HEK293 (cell line): ENCODE data around the gene PRKG1.
A peak's percentile ranks its signal among the peaks of the same experiment; 100 is the strongest.
"Not testable (repeated sequence)": the region's sequence is repeated elsewhere in the genome, so short reads cannot be mapped to it uniquely, and the experiment has no call there.

Experiments
- CTCF ChIA-PET: fragments of 350-600 bp; formaldehyde crosslinking; extraction: SDS; loops from one replicate; lab custom pipeline; 2021; ENCODE audit warnings: antibody characterized with exemption; lab: Yijun Ruan, JAX
- POLR2A ChIA-PET: fragments of 300-600 bp; formaldehyde crosslinking; extraction: SDS; loops from one replicate; lab custom pipeline; 2020; ENCODE audit warnings: antibody characterized with exemption, inconsistent platforms; lab: Yijun Ruan, JAX
- H3K27ac ChIP-seq: fragments of 200-500 bp; sonication (Bioruptor generic); 2 replicates; pipeline ENCODE4 v1.5.1; 2014; ENCODE audit warnings: low read depth, low read length, control low read depth, inconsistent platforms; ENCODE audit errors: extremely low read depth
- H3K36me3 ChIP-seq, 2 experiments: fragments of 200-500 bp in 1 of 2; sonication (Bioruptor generic) in 1 of 2; 1 replicate in 1 of 2; 2 replicates in 1 of 2; pipeline ENCODE4 v1.5.1; 2014 to 2017; ENCODE audit warnings: inconsistent platforms in 2 of 2, low read length in 2 of 2; ENCODE audit not compliant: control insufficient read depth in 2 of 2, insufficient read depth in 1 of 2
- H3K4me1 ChIP-seq: fragments of 200-500 bp; sonication (Bioruptor generic); 2 replicates; pipeline ENCODE4 v1.5.1; 2014; ENCODE audit warnings: mild to moderate bottlenecking, low read length, inconsistent platforms; ENCODE audit not compliant: control insufficient read depth, insufficient read depth
- H3K4me3 ChIP-seq: 2 replicates; pipeline ENCODE4 v1.5.1; 2011; ENCODE audit warnings: low read depth, mild to moderate bottlenecking, control low read depth, low read length, moderate library complexity
- H3K9me3 ChIP-seq: fragments of 200-500 bp; sonication (Bioruptor generic); 2 replicates; pipeline ENCODE4 v1.5.1; 2014; ENCODE audit warnings: low read depth, low read length, inconsistent platforms; ENCODE audit not compliant: control insufficient read depth, insufficient read depth
- BCL11B ChIP-seq: fragments of 450-650 bp; formaldehyde crosslinking; IDR thresholded peaks from 2 replicates; pipeline ENCODE4 v1.5.1; 2016; ENCODE audit warnings: low read depth, missing biosample characterization, missing genetic modification characterization
- PRDM6 ChIP-seq: fragments of 450-650 bp; formaldehyde crosslinking; IDR thresholded peaks from 2 replicates; pipeline ENCODE4 v1.5.1; 2017; ENCODE audit warnings: missing biosample characterization, missing genetic modification characterization
- SCRT2 ChIP-seq: fragments of 450-650 bp; formaldehyde crosslinking; IDR thresholded peaks from 2 replicates; pipeline ENCODE4 v1.5.1; 2016; ENCODE audit warnings: missing biosample characterization, missing genetic modification characterization
- ZBTB44 ChIP-seq: fragments of 450-650 bp; IDR thresholded peaks from 2 replicates; pipeline ENCODE4 v1.5.1; 2018; ENCODE audit warnings: missing biosample characterization, mild to moderate bottlenecking, missing genetic modification characterization
- ZEB2 ChIP-seq: fragments of 450-650 bp; formaldehyde crosslinking; IDR thresholded peaks from 2 replicates; pipeline ENCODE4 v1.5.1; 2016; ENCODE audit warnings: missing biosample characterization, missing genetic modification characterization
- ZFHX2 ChIP-seq: fragments of 450-650 bp; formaldehyde crosslinking; conservative IDR thresholded peaks from 2 replicates; pipeline ENCODE4 v1.5.1; 2016; ENCODE audit warnings: missing biosample characterization, missing genetic modification characterization
- ZNF146 ChIP-seq: fragments of 450-650 bp; formaldehyde crosslinking; IDR thresholded peaks from 2 replicates; pipeline ENCODE4 v1.5.1; 2016; ENCODE audit warnings: missing biosample characterization, missing genetic modification characterization
- ZNF211 ChIP-seq: fragments of 450-650 bp; formaldehyde crosslinking; IDR thresholded peaks from 2 replicates; pipeline ENCODE4 v1.5.1; 2016; ENCODE audit warnings: low read depth, missing biosample characterization, missing genetic modification characterization
- ZNF549 ChIP-seq: fragments of 450-650 bp; IDR thresholded peaks from 2 replicates; pipeline ENCODE4 v1.5.1; 2018; ENCODE audit warnings: missing biosample characterization, missing genetic modification characterization, mild to moderate bottlenecking, inconsistent platforms, moderate library complexity
- ZNF580 ChIP-seq: fragments of 450-650 bp; formaldehyde crosslinking; IDR thresholded peaks from 2 replicates; pipeline ENCODE4 v1.5.1; 2016; ENCODE audit warnings: missing biosample characterization, missing genetic modification characterization
- ZNF596 ChIP-seq: fragments of 450-650 bp; IDR thresholded peaks from 2 replicates; pipeline ENCODE4 v1.5.0; 2018; ENCODE audit warnings: missing biosample characterization, mild to moderate bottlenecking, missing genetic modification characterization, moderate library complexity
- ZNF639 ChIP-seq: fragments of 450-650 bp; formaldehyde crosslinking; IDR thresholded peaks from 2 replicates; pipeline ENCODE4 v1.5.1; 2016; ENCODE audit warnings: missing biosample characterization, missing genetic modification characterization

The PRKG1 gene

GRCh38 chr10:51758366-51758765 is 684.1 kb downstream of the PRKG1 start (continued):
- TF ChIP-seq ZBTB44 (tag by site-specific recombination): no peak
- no peak for TF ChIP-seq SCRT2

GRCh38 chr10:51758838-51759237 is 684.6 kb downstream of the PRKG1 start:
- POLR2A ChIA-PET, CTCF ChIA-PET, H3K9me3 ChIP-seq, H3K27ac ChIP-seq, H3K4me1 ChIP-seq, H3K36me3 ChIP-seq, H3K4me3 ChIP-seq: not testable (repeated sequence)
- TF ChIP-seq ZNF146 (tag by site-specific recombination) (peak; percentile 96), ZNF580 (tag by site-specific recombination) (peak; percentile 66; the same call in 1 of the 2 replicates)

- H3K9me3 ChIP-seq: no peaks in the 10 kb centered on the region
- POLR2A ChIA-PET: interaction anchor here (0.7 kb wide), 1 partner anchor 252 kb away, joined by 3 read pairs; no protein-coding TSS in a partner anchor
- no peaks in the 10 kb centered on the region for H3K36me3 ChIP-seq
- no peak overlapping the region for H3K4me3 ChIP-seq
- no peak overlapping the region for H3K27ac ChIP-seq
- peak; percentile 36; the same call in 1 of the 2 replicates for TF ChIP-seq PRDM6 (tag by site-specific recombination)
- TF ChIP-seq ZEB2 (tag by site-specific recombination): no peak
- TF ChIP-seq ZNF211 (tag by site-specific recombination): no peak
- TF ChIP-seq ZNF639 (tag by site-specific recombination): no peak
- no peak for TF ChIP-seq ZNF549 (tag by site-specific recombination)
- TF ChIP-seq ZNF596 (tag by site-specific recombination): no peak
- CTCF ChIA-PET: interaction anchor here (1.1 kb wide), 1 partner anchor 331 kb away, joined by 3 read pairs; no protein-coding TSS in a partner anchor
- no peaks in the 10 kb centered on the region for H3K4me1 ChIP-seq
Observed at GRCh38 chr10:51759896-51760534, 685.7 kb downstream of the PRKG1 start.

- H3K9me3 ChIP-seq: no peaks in the 10 kb centered on the region
- CTCF ChIA-PET: interaction anchor here (1.1 kb wide), 1 partner anchor 332 kb away, joined by 3 read pairs; no protein-coding TSS in a partner anchor
- H3K4me1 ChIP-seq: no peaks in the 10 kb centered on the region
- no peak overlapping the region for H3K4me3 ChIP-seq
- H3K36me3 ChIP-seq: no peaks in the 10 kb centered on the region
- no peak for TF ChIP-seq ZFHX2 (tag by site-specific recombination)
- TF ChIP-seq BCL11B (tag by site-specific recombination): no peak
- H3K27ac ChIP-seq: no peak overlapping the region
- POLR2A ChIA-PET: no interaction called here
Observed at GRCh38 chr10:51760864-51761640, 686.8 kb downstream of the PRKG1 start.
